Spleen (tissue), 7 donors: ENCODE measurements around the gene MED12L.

Experiments
- POLR2A ChIP-seq, 3 donors: fragments of 450-650 bp; IDR thresholded peaks; one replicate each; pipeline ENCODE4 v1.5.1; 2017; ENCODE audit warnings: antibody characterized with exemption in 3 of 3, mild to moderate bottlenecking in 1 of 3
- POLR2AphosphoS5 ChIP-seq, 3 donors: sonication (generic); formaldehyde crosslinking; IDR thresholded peaks; one replicate each; pipeline ENCODE4 v1.5.1; 2017; ENCODE audit warnings: antibody characterized with exemption in 3 of 3
- TF ChIP-seq, protein P1 (sequence below), 11 experiments: fragments of 200-600 bp in 7 of 11; fragments of 450-650 bp in 4 of 11; sonication (generic) in 4 of 11; IDR thresholded peaks in 8 of 11; conservative IDR thresholded peaks in 3 of 11; 1 replicate in 7 of 11; 2 replicates in 4 of 11; pipeline versions ENCODE4 v1.4.0 to v1.8.0; 2016 to 2021; ENCODE audit warnings: antibody characterized with exemption in 11 of 11, inconsistent platforms in 4 of 11, mild to moderate bottlenecking in 1 of 11
- donor health status: DM: no; HTN: no; CAD: no; lungs with moderate emphysema.
- donor health status: DM: no; HTN: no; CAD: no.
- donor health status: DM: no; HTN: no; CAD: no.

GRCh38 chr3:151275091-151275490 is 189.6 kb downstream of the MED12L start:
- TF ChIP-seq, protein P1, sequence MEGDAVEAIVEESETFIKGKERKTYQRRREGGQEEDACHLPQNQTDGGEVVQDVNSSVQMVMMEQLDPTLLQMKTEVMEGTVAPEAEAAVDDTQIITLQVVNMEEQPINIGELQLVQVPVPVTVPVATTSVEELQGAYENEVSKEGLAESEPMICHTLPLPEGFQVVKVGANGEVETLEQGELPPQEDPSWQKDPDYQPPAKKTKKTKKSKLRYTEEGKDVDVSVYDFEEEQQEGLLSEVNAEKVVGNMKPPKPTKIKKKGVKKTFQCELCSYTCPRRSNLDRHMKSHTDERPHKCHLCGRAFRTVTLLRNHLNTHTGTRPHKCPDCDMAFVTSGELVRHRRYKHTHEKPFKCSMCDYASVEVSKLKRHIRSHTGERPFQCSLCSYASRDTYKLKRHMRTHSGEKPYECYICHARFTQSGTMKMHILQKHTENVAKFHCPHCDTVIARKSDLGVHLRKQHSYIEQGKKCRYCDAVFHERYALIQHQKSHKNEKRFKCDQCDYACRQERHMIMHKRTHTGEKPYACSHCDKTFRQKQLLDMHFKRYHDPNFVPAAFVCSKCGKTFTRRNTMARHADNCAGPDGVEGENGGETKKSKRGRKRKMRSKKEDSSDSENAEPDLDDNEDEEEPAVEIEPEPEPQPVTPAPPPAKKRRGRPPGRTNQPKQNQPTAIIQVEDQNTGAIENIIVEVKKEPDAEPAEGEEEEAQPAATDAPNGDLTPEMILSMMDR (IDR thresholded peaks at IDR 0.05 in 8 of 11, conservative IDR thresholded peaks at IDR 0.05 in 3 of 11), result no peak
- no peak for TF ChIP-seq POLR2AphosphoS5 (IDR thresholded peaks at IDR 0.05)
- TF ChIP-seq POLR2A (IDR thresholded peaks at IDR 0.05), result no peak
